ENCODE measurements around the gene NHLRC2. TPM values are rescaled to one million over a fixed set of nuclear protein-coding genes. Genes with fewer than 3 reads are reported as not detected.

Gene NHLRC2
- total and polyA plus RNA-seq, 2 of the 13 experiments (the other 11 are each of a cell fraction or from before 2014, with no cell fraction given), result 7.6 to 12.7 TPM

GRCh38 chr10:113856563-113856962 lies 2.1 kb downstream of the NHLRC2 start:
- in situ Hi-C loops (cut with HindIII; ENCODE audit: extremely low pct_ligation_motif_present, low pct_unique_long_range_greater_than_20kb) (no loop called here), intact Hi-C loops (cut with micrococcal nuclease; ENCODE audit: unreplicated experiment) (loop anchor here (2.0 to 5.0 kb wide), 2 partner anchors 186 to 316 kb away; partner anchors contain the start of genes ADRB1 and CCDC186)
- no TSS peak for BruUV-seq (replicated peaks)
- POLR2A ChIA-PET, result no interaction called here
- DNase-seq (ENCODE audit: low spot score), result no peak
- Histone ChIP-seq H3K4me3 (replicated peaks in 1 of 3; ENCODE audit: insufficient read depth in 1 of 3, low read depth in 2 of 3, low read length in 3 of 3) (peak overlapping the region; percentile 92 to 98 (median 92); a peak in 5 of 6 replicates), H4K20me1 (ENCODE audit: insufficient read depth, low read length) (no peaks in the 10 kb centered on the region), H3K4me1 (ENCODE audit: insufficient read depth, low read length) (peaks cover 37% of the 10 kb centered on the region), H3K27ac (ENCODE audit: extremely low read length, insufficient read depth, low read length) (no peak overlapping the region), H2AFZ (ENCODE audit: low read length) (no peak overlapping the region), H3K4me2 (ENCODE audit: low read depth, low read length) (peak overlapping the region; percentile 86), H3K36me3 (replicated peaks in 1 of 2; ENCODE audit: control insufficient read depth in 1 of 2, insufficient read depth in 2 of 2, low read length in 2 of 2) (peaks cover 2 to 24% of the 10 kb centered on the region in 2 experiments), H3K9me3 (ENCODE audit: low read length) (no peaks in the 10 kb centered on the region), H3K9ac (ENCODE audit: insufficient read depth, low read depth, low read length) (peak overlapping the region; percentile 97; the same call in 1 of the 2 replicates), H3K27me3 (ENCODE audit: control insufficient read depth in 1 of 2, insufficient read depth in 2 of 2, low read length in 2 of 2) (no peaks in the 10 kb centered on the region; a peak in 1 of 5 replicates), H3K79me2 (ENCODE audit: insufficient read depth, low read length) (peaks cover 36% of the 10 kb centered on the region)
- CTCF ChIA-PET (ENCODE audit: low intra/inter-chr PET ratio, low total read pairs), result no interaction called here
- WGBS (ENCODE audit: low lambda C conversion rate), result 33% methylated on average over 1 of the region's 1 CpG
- TF ChIP-seq FOXC1 (CRISPR knock-in tag; IDR thresholded peaks at IDR 0.05; ENCODE audit: borderline replicate concordance), result no peak
- TF ChIP-seq SNAI1 (CRISPR knock-in tag; IDR thresholded peaks at IDR 0.05; ENCODE audit: borderline replicate concordance), result no peak
- no peak for TF ChIP-seq RBM22 (optimal IDR thresholded peaks at IDR 0.05; ENCODE audit: low read length)
- no peak for TF ChIP-seq CEBPZ (IDR thresholded peaks at IDR 0.05; ENCODE audit: low read length)
- no peak for ATAC-seq
- no peak for FAIRE-seq

- Histone ChIP-seq H3K27ac (ENCODE audit: extremely low read length, insufficient read depth, low read length) (no peak overlapping the region), H3K4me1 (ENCODE audit: insufficient read depth, low read length) (peaks cover 31% of the 10 kb centered on the region), H3K27me3 (ENCODE audit: control insufficient read depth in 1 of 2, insufficient read depth in 2 of 2, low read length in 2 of 2) (no peaks in the 10 kb centered on the region; a peak in 1 of 5 replicates), H4K20me1 (ENCODE audit: insufficient read depth, low read length) (no peaks in the 10 kb centered on the region), H3K4me3 (replicated peaks in 1 of 3; ENCODE audit: insufficient read depth in 1 of 3, low read depth in 2 of 3, low read length in 3 of 3) (peak overlapping the region in 2 of 3 experiments; percentile 30 to 92; a peak in 2 of 6 replicates), H3K4me2 (ENCODE audit: low read depth, low read length) (peak overlapping the region; percentile 86), H3K79me2 (ENCODE audit: insufficient read depth, low read length) (peaks cover 36% of the 10 kb centered on the region), H3K36me3 (replicated peaks in 1 of 2; ENCODE audit: control insufficient read depth in 1 of 2, insufficient read depth in 2 of 2, low read length in 2 of 2) (peaks cover 2 to 24% of the 10 kb centered on the region in 2 experiments), H2AFZ (ENCODE audit: low read length) (no peak overlapping the region), H3K9ac (ENCODE audit: insufficient read depth, low read depth, low read length) (no peak overlapping the region), H3K9me3 (ENCODE audit: low read length) (no peaks in the 10 kb centered on the region)
- intact Hi-C loops (cut with micrococcal nuclease; ENCODE audit: unreplicated experiment), result loop anchor here (2.0 to 5.0 kb wide), 2 partner anchors 186 to 315 kb away; partner anchors contain the start of genes ADRB1 and CCDC186
- ChIA-PET POLR2A (no interaction called here), CTCF (ENCODE audit: low intra/inter-chr PET ratio, low total read pairs) (no interaction called here)
- FAIRE-seq (no peak), ATAC-seq (no peak), DNase-seq (ENCODE audit: low spot score) (no peak)
- BruUV-seq (replicated peaks), result no TSS peak
- in situ Hi-C loops (cut with HindIII; ENCODE audit: extremely low pct_ligation_motif_present, low pct_unique_long_range_greater_than_20kb), result no loop called here
- TF ChIP-seq ZSCAN12 (CRISPR knock-in tag; IDR thresholded peaks at IDR 0.05) (no peak), MZF1 (CRISPR knock-in tag; IDR thresholded peaks at IDR 0.05; ENCODE audit: borderline replicate concordance) (no peak), FOXK2 (IDR thresholded peaks at IDR 0.05) (no peak), GLMP (CRISPR knock-in tag; IDR thresholded peaks at IDR 0.05; ENCODE audit: borderline replicate concordance) (no peak), ZUFSP (CRISPR knock-in tag; IDR thresholded peaks at IDR 0.05; ENCODE audit: borderline replicate concordance) (no peak), BATF2 (CRISPR knock-in tag; IDR thresholded peaks at IDR 0.05) (no peak)
These were observed 2.7 kb downstream of the NHLRC2 start for GRCh38 chr10:113857210-113857609.
